Natural killer cell (primary cell): ENCODE measurements around the gene CA4. TPM values are rescaled to one million over a fixed set of nuclear protein-coding genes. Genes with fewer than 3 reads are reported as not detected.
"Not testable (repeated sequence)": the region's sequence is repeated elsewhere in the genome, so short reads cannot be mapped to it uniquely, and the experiment has no call there.

ENCODE experiments used
- ATAC-seq, 3 donors: fragments of 150-1000 bp in 2 of 3; fragments of 200-7000 bp in 1 of 3; cut with Tn5 transposase; 1 replicate in 1 of 3; 2 replicates in 2 of 3; pipeline ENCODE4 v1.10.0; 2021; ENCODE audit warnings: mild to moderate bottlenecking in 2 of 3, moderate library complexity in 2 of 3
- DNase-seq, 2 donors: peaks; one replicate each; pipeline versions ENCODE4 v3.0.0 to v3.0.0-alpha.2; 2013 to 2021; ENCODE audit warnings: mixed read lengths in 1 of 2
- H3K27ac ChIP-seq: one replicate; pipeline ENCODE4 v1.5.1; 2013; ENCODE audit warnings: mild to moderate bottlenecking, low read length
- H3K27me3 ChIP-seq: one replicate; pipeline ENCODE4 v1.6.1; 2013; ENCODE audit warnings: low read length; ENCODE audit not compliant: control insufficient read depth, insufficient read depth
- H3K36me3 ChIP-seq: one replicate; pipeline ENCODE4 v1.6.1; 2013; ENCODE audit warnings: low read length; ENCODE audit not compliant: control insufficient read depth, insufficient read depth
- H3K4me1 ChIP-seq: one replicate; pipeline ENCODE4 v1.6.1; 2013; ENCODE audit warnings: low read length; ENCODE audit not compliant: control insufficient read depth, insufficient read depth
- H3K4me3 ChIP-seq: one replicate; pipeline ENCODE4 v1.5.1; 2013; ENCODE audit warnings: low read length
- H3K9me3 ChIP-seq: one replicate; pipeline ENCODE4 v1.6.1; 2013; ENCODE audit warnings: low read length; ENCODE audit not compliant: control insufficient read depth, insufficient read depth
- H3K27ac Mint-ChIP-seq, 2 donors: one replicate each; pipeline ENCODE4 v1.8.0; 2022; ENCODE audit warnings: mild to moderate bottlenecking in 2 of 2, mixed read lengths in 2 of 2, moderate library complexity in 1 of 2
- H3K27me3 Mint-ChIP-seq, 2 donors: one replicate each; pipeline ENCODE4 v1.8.0; 2022; ENCODE audit warnings: low read depth in 2 of 2, mixed read lengths in 2 of 2
- H3K36me3 Mint-ChIP-seq: one replicate; pipeline ENCODE4 v1.8.0; 2022; ENCODE audit warnings: mixed read lengths
- H3K4me1 Mint-ChIP-seq, 2 donors: one replicate each; pipeline ENCODE4 v1.8.0; 2022; ENCODE audit warnings: mixed read lengths in 2 of 2
- H3K4me3 Mint-ChIP-seq: one replicate; pipeline ENCODE4 v1.8.0; 2022; ENCODE audit warnings: mild to moderate bottlenecking, moderate library complexity, mixed read lengths
- H3K9me3 Mint-ChIP-seq, 2 donors: one replicate each; pipeline ENCODE4 v1.8.0; 2022; ENCODE audit warnings: mixed read lengths in 2 of 2
- WGBS: methylation state at CpG from one replicate; pipeline ENCODE4 v1.1.7; 2013; ENCODE audit warnings: missing lambda C conversion rate; ENCODE audit not compliant: insufficient coverage; 5-methylcytosine and 5-hydroxymethylcytosine counted together
- intact Hi-C: fragments of 100-400 bp; cut with micrococcal nuclease; formaldehyde crosslinking; loops from one replicate; pipeline ENCODE4 v1.14.2; 2022
- total RNA-seq, 4 donors: library from RNA; stranded (reverse); fragments of 120-200 nt in 1 of 4; gene quantifications; one replicate each; pipeline versions ENCODE4 v1.2.3 to v1.2.4, GENCODE V29; 2013 to 2022
- TF ChIP-seq, protein P1 (sequence below): fragments of 200-600 bp; IDR thresholded peaks from one replicate; pipeline ENCODE4 v1.8.0; 2022; ENCODE audit warnings: antibody characterized with exemption

Gene CA4
- total RNA-seq, 3 donors from 2014 or later (not counting 1 experiment from before 2014, with no cell fraction given): 1.3 TPM; not detected in 2

DNA sequence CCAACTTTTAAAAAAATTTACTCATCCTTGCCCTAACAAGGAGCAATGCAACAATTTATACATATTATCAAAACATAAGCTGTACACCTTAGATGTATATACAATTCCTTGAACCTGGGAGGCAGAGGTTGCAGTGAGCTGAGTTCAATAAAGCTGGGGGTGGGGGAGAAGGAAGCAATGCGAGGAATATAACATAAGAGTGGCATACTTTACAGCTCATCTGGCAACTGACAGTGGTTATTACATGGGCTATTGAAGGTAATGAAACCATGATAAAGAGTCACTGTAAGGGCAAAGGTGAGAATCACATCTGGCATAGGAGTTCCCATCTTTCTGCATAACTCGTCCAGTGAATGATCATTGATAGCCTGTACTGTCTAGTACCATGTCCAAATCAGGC is 43.7 kb downstream of the CA4 start:
- Mint-ChIP-seq H3K36me3 (peaks cover 7% of the 10 kb centered on the region), H3K9me3 (no peaks in the 10 kb centered on the region), H3K27ac (no peak overlapping the region), H3K4me3 (no peak overlapping the region), H3K4me1 (no peaks in the 10 kb centered on the region), H3K27me3 (no peaks in the 10 kb centered on the region)
- Histone ChIP-seq H3K9me3 (no peaks in the 10 kb centered on the region), H3K27ac (no peak overlapping the region), H3K36me3 (peaks cover 25% of the 10 kb centered on the region), H3K27me3 (no peaks in the 10 kb centered on the region), H3K4me1 (no peaks in the 10 kb centered on the region), H3K4me3 (no peak overlapping the region)
- TF ChIP-seq, protein P1, sequence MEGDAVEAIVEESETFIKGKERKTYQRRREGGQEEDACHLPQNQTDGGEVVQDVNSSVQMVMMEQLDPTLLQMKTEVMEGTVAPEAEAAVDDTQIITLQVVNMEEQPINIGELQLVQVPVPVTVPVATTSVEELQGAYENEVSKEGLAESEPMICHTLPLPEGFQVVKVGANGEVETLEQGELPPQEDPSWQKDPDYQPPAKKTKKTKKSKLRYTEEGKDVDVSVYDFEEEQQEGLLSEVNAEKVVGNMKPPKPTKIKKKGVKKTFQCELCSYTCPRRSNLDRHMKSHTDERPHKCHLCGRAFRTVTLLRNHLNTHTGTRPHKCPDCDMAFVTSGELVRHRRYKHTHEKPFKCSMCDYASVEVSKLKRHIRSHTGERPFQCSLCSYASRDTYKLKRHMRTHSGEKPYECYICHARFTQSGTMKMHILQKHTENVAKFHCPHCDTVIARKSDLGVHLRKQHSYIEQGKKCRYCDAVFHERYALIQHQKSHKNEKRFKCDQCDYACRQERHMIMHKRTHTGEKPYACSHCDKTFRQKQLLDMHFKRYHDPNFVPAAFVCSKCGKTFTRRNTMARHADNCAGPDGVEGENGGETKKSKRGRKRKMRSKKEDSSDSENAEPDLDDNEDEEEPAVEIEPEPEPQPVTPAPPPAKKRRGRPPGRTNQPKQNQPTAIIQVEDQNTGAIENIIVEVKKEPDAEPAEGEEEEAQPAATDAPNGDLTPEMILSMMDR: no peak
- WGBS: 95% methylated on average over 2 of the region's 2 CpGs
- DNase-seq (no peak), ATAC-seq (no peak)
- intact Hi-C loops: no loop called here

DNA sequence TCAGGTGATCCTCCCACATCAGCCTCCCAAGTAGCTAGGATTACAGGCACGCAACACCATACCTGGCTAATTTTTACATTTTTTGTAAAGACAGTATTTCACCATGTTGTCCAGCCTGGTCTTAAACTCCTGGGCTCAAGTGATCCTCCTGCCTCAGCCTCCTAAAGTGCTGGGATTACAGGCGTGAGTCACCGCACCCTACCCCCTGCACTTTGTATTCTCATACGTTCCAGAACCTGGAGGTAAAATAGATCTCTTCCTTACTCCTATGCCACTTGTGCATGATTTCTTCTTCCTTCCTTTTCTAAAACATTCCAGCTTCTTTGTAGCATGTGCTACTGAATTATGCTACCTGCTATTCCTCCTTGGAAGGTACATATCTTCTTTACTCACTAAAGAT is 44.4 kb downstream of the CA4 start:
- ATAC-seq, H3K36me3 Mint-ChIP-seq, H3K27ac ChIP-seq, H3K4me1 Mint-ChIP-seq, H3K9me3 ChIP-seq, H3K27me3 Mint-ChIP-seq, H3K27me3 ChIP-seq, H3K9me3 Mint-ChIP-seq, DNase-seq, H3K4me3 Mint-ChIP-seq, H3K4me3 ChIP-seq, H3K27ac Mint-ChIP-seq, intact Hi-C loops, H3K4me1 ChIP-seq: not testable (repeated sequence)
- H3K36me3 ChIP-seq: peaks cover 22% of the 10 kb centered on the region
- 95% methylated on average over 4 of the region's 4 CpGs for WGBS

DNA sequence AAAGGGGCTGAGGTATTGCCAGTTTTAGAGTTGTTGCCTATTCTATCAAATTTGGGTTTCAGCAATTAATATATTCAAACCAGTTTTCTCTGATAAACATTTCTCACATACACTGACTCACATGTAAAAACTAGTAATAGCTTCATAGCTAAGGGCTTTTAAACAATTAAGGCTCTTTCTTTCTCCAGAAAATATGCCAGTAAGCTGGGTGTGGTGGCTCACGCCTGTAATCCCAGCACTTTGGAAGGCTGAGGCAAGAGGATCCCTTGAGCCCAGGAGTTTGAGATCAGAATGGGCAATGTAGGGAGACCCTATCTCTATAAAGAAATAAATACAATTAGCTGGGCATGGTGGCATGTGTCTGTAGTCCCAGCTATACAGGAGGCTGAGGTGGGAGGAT is 48.9 kb downstream of the CA4 start:
- H3K36me3 ChIP-seq, intact Hi-C loops, DNase-seq, H3K9me3 ChIP-seq, H3K9me3 Mint-ChIP-seq, H3K4me1 Mint-ChIP-seq, H3K4me1 ChIP-seq, ATAC-seq, H3K27ac ChIP-seq, H3K36me3 Mint-ChIP-seq, H3K4me3 Mint-ChIP-seq, H3K4me3 ChIP-seq, H3K27ac Mint-ChIP-seq, H3K27me3 ChIP-seq, H3K27me3 Mint-ChIP-seq: not testable (repeated sequence)
- no CpG with 5 or more reads among the region's 1 CpG for WGBS

DNA sequence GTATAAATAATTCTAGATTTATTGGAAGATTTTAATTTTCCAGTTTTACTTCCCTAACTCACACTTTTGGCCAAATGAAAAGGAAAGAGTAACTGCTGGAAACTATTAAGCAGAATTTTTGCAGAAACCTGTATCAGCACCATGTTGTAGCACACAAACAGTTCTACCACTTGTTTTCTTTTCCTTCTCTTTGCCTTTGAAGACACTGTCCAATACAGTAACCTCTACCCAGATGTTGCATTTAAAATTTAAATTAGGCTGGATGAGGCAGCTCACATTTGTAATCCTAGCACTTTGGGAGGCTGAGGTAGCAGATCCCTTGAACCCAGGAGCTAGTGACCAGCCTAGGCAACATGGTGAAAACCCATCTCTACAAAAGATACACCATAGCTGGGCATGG is 56.0 kb downstream of the CA4 start:
- intact Hi-C loops, H3K9me3 Mint-ChIP-seq, H3K4me3 Mint-ChIP-seq, H3K4me1 Mint-ChIP-seq, H3K27me3 Mint-ChIP-seq, H3K36me3 ChIP-seq, DNase-seq, H3K9me3 ChIP-seq, H3K4me1 ChIP-seq, H3K27ac Mint-ChIP-seq, ATAC-seq, H3K27me3 ChIP-seq, H3K4me3 ChIP-seq, H3K36me3 Mint-ChIP-seq, H3K27ac ChIP-seq: not testable (repeated sequence)

DNA sequence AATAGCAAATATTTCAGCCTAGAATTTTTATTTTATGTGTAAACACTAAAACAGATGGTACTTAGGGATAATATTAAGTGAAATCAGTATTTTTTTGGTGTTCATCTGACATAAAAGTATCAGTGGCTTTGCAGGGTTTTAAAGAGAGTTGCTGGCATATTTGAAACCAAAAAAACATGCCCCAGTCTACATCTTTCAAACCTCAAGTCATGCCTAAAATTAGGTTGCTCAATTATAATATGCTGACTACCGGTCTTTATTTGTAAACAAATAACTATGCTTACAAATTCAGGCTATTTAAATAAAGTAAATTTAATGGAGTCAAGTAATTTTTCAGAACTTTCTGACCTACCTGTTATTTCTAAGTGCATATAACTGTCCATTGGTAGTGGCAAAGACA is 58.5 kb downstream of the CA4 start:
- H3K4me1 Mint-ChIP-seq, DNase-seq, H3K27me3 ChIP-seq, H3K36me3 ChIP-seq, H3K27me3 Mint-ChIP-seq, H3K4me1 ChIP-seq, ATAC-seq, H3K4me3 Mint-ChIP-seq, H3K9me3 ChIP-seq, H3K27ac Mint-ChIP-seq, H3K4me3 ChIP-seq, H3K27ac ChIP-seq, intact Hi-C loops, H3K36me3 Mint-ChIP-seq, H3K9me3 Mint-ChIP-seq: not testable (repeated sequence)
- no CpG with 5 or more reads among the region's 1 CpG for WGBS

Other genes starting within 250 kb of the CA4 start
- gene RNFT1, start 185.2 kb upstream of the CA4 start, total RNA-seq: 10 to 100 TPM; 37.5 to 54.5 (median 39.3) TPM
- gene HEATR6, start 71.1 kb upstream of the CA4 start, total RNA-seq: 10 to 100 TPM; 10.3 to 19.3 (median 15.3) TPM
- 10 to 100 TPM; 41.3 to 68.5 (median 41.7) TPM for gene USP32, start 242.2 kb downstream of the CA4 start, total RNA-seq